ENCODE data around the gene CORT. TPM values are rescaled to one million over a fixed set of nuclear protein-coding genes. Genes with fewer than 3 reads are reported as not detected.

Gene CORT, protein sequence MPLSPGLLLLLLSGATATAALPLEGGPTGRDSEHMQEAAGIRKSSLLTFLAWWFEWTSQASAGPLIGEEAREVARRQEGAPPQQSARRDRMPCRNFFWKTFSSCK
- total RNA-seq = not detected in 2 replicates

DNA sequence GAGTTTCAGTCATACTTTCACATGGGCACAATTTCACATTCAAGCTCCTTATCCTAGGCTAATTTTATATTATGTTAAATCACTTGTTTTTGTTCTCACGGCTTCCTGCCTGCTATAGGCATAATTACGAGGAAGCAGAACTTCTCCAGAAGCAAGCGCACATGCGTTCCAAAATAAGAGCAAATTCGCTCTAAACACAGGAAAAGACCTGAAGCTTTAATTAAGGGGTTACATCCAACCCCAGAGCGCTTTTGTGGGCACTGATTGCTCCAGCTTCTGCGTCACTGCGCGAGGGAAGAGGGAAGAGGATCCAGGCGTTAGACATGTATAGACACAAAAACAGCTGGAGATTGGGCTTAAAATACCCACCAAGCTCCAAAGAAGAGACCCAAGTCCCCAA lies at the start of gene CORT:
Gene CORT, plus strand, starts transcription at position 281 of the 400 bp plus-strand sequence. CDS start 193 bp downstream, outside the sequence.

DNA sequence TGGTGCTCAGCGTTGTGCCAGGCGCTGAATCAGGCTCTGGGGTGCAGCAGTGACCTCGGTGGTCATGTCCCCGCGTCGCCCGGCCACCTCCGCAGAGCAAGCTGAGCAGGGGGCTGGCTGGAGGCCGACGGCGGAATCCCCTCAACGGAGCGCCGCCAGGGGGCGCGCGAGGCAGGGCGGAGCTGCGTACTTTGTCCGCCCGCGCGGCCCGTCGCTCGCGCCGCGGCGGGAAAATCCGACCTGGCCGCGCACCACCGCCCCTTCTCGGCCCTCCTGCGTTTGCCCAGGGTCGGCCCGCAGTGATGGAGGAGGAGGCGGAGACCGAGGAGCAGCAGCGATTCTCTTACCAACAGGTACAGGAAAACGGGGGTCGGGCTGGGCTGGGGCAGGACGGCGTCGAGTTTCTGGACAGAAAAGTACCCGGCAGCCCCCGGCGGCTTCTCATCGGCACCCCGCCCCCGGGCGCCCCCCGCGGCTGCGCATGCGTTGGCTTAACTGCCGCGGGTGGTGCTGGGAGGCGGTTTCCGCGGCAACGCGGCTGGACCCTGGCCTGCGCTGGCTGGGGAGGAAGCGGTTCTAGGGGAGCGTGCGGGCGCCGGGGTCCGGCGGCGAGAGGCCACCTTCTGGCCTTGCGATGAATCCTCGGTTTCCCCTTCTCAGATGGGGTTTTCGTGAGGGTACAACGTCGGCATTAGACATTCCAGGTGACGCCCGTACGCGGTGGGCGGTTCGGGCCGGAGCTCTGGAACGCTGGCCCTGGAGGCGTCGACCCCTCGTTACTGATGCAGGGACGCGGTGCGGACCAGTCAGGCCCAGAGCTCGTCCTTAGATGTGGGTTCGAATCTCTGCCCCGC lies 19.4 kb upstream of the CORT start, which contains the start of gene CENPS:
Gene CENPS, plus strand, starts transcription at position 218 of the 854 bp plus-strand sequence. Its CDS starts 85 bp downstream, at position 303.

DNA sequence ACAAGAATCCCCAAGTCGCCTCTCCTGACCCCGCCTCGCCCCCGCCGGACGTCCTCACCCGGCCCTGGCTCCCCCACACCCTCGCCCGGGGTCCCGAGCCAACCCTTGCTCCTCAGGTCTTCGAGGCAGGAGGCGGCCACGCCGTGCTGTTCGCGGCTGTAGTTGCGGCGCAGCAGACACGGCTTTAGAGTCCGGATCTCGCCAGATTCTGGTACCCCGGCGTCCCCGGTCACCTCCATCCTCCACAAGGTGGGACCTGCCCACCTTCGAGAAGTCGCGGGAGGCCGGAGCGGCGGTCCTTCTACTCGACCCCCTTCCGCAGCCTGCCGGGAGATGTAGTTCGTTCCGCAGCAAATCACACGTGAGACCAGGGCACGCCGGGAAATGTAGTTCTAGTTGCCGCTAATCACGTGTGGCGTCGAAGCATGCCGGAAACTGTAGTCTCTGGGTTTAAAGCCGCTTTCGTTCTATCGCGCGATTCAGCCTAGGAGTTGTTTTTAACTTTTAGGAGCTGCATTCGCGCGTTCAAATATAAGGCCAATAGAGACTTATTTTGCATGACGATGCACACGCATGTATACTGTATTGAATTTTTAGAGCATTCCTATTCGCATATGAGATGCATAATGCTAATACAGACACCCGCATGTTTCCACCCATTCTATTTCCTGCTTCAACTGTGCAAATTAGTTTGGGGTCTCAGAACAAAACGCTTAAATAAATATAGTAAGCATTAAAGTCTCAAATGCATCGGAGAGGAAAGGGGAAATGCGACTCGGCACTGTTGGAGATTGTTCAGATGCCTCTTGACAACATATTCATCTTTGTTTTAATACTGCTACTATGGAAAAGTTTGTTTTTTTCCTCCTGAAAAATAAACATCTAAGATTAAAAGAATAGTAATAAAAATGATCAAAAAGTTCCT lies 22.7 kb downstream of the CORT start, which contains the start of gene DFFA:
Gene DFFA, minus strand, starts transcription at position 310 of the 925 bp plus-strand sequence. Its CDS starts 71 bp downstream, at position 239.

DNA sequence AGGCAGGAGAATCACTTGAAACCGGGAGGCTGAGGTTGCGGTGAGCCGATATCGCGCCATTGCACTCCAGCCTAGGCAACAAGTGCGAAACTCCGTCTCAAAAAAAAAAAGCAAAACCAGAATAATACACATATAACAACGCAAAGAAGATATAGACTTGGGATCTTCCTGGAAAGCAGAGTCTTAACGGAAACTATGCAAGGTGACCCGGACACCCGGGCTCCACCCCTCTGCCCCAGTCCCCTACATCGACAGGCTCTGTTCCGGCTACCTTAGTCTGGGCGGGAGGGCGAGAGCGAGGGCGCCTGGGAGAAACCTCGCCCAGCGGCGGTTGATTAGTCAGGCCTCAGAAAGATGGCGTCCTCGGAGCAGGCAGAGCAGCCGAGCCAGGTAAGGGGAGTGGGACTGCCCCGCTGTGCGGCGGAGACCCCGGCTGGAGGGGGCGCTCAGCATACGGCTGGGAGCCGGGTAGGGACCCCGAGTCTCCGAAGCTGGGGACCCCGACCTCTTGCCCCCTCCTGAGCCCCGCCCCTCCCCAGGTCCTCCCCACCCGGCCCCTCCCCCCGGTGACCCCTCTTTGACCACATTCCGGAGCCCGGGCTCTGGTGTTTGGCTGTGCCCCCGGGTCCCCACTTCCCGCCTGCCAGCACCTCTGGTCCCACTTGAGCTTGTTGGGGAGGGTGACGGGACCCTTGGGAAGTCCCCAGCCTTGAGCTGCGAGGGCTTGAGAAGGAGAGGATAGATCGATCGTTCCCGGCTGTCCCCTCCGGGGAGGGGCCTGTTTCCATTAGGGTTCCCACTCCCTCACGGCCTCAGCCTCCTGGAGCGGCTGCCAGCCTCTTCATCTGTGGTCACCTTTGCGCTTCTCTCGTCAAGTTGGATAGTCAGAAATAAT lies 25.0 kb downstream of the CORT start, which contains the start of gene PEX14:
Gene PEX14, plus strand, starts transcription at position 338 of the 895 bp plus-strand sequence. Its CDS starts 17 bp downstream, at position 355.

Other genes with a start within 250 kb of the CORT start
- gene KIF1B, start 239.5 kb upstream of the CORT start, total RNA-seq = 31.1 and 43.6 TPM in 2 replicates
- gene PGD, start 51.0 kb upstream of the CORT start, total RNA-seq = 234 and 565 TPM in 2 replicates
- 10.6 and 16.7 TPM in 2 replicates for gene CENPS, start 19.6 kb upstream of the CORT start, total RNA-seq
- gene DFFA, start 22.5 kb downstream of the CORT start, total RNA-seq = 34.2 and 45.5 TPM in 2 replicates
- 16.0 and 17.5 TPM in 2 replicates for gene PEX14, start 24.9 kb downstream of the CORT start, total RNA-seq